PFSK-1 (cell line): Measurements from ENCODE around the gene COQ8A. TPM values are rescaled to one million over a fixed set of nuclear protein-coding genes. Genes with fewer than 3 reads are reported as not detected.

ENCODE experiments used
- FOXP2 ChIP-seq: optimal IDR thresholded peaks from 2 replicates; pipeline ENCODE3; 2011; ENCODE audit warnings: borderline replicate concordance, control low read depth, inconsistent platforms; ENCODE audit not compliant: insufficient read depth; ENCODE audit errors: extremely low read length, extremely low read depth
- POLR2AphosphoS5 ChIP-seq: IDR thresholded peaks from 2 replicates; pipeline ENCODE4 v1.6.1; 2012; ENCODE audit warnings: low read depth, mild to moderate bottlenecking, control low read depth, low read length, moderate library complexity
- REST ChIP-seq, 2 experiments: IDR thresholded peaks; 2 replicates each; pipeline versions ENCODE4 v1.6.1 to v1.8.0; 2011 to 2012; ENCODE audit warnings: low read depth in 2 of 2, low read length in 2 of 2, control low read depth in 1 of 2, inconsistent platforms in 1 of 2, mild to moderate bottlenecking in 1 of 2, moderate library complexity in 1 of 2; ENCODE audit not compliant: insufficient read depth in 1 of 2
- SIN3A ChIP-seq: IDR thresholded peaks from 2 replicates; pipeline ENCODE4 v1.6.1; 2012; ENCODE audit warnings: mild to moderate bottlenecking, low read length, moderate library complexity, borderline replicate concordance; ENCODE audit not compliant: insufficient read depth
- TAF1 ChIP-seq: IDR thresholded peaks from 2 replicates; pipeline ENCODE4 v1.6.1; 2012; ENCODE audit warnings: low read length, control low read depth, borderline replicate concordance; ENCODE audit not compliant: insufficient read depth
- polyA plus RNA-seq: library from polyadenylated mRNA; unstranded; fragments of >200 nt; gene quantifications from one replicate; pipeline ENCODE4 v1.2.1, GENCODE V29; 2012; ENCODE audit warnings: low read depth, missing spikeins; ENCODE audit not compliant: insufficient read length

COQ8A gene
- 10.2 TPM for polyA plus RNA-seq

GRCh38 chr1:226940029-226940805 lies at the start of gene COQ8A:
Gene COQ8A, plus strand, starts transcription at chr1:226940294. Its CDS starts 21,092 bp downstream, at chr1:226961386.
- peak; percentile 88; the same call in 1 of the 2 replicates for TF ChIP-seq SIN3A
- TF ChIP-seq FOXP2: peak; percentile 94
- TF ChIP-seq POLR2AphosphoS5: no peak

GRCh38 chr1:226890331-226891108 lies 49.6 kb upstream of the COQ8A start:
- TF ChIP-seq TAF1: no peak
- no peak for TF ChIP-seq POLR2AphosphoS5
- TF ChIP-seq FOXP2: no peak
- TF ChIP-seq REST (IDR thresholded peaks at IDR 0.05; ENCODE audit: insufficient read depth in 1 of 2, low read depth in 2 of 2, low read length in 2 of 2): no peak
- TF ChIP-seq SIN3A: no peak

GRCh38 chr1:226891346-226891745 lies 48.7 kb upstream of the COQ8A start:
- TF ChIP-seq POLR2AphosphoS5 (no peak), SIN3A (no peak), TAF1 (no peak)

- TF ChIP-seq SIN3A (no peak), REST (IDR thresholded peaks at IDR 0.05; ENCODE audit: insufficient read depth in 1 of 2, low read depth in 2 of 2, low read length in 2 of 2) (no peak), FOXP2 (no peak), TAF1 (no peak), POLR2AphosphoS5 (no peak)
Observed at GRCh38 chr1:226891846-226892523, 48.1 kb upstream of the COQ8A start.

- TF ChIP-seq POLR2AphosphoS5 (no peak), FOXP2 (no peak), TAF1 (no peak), SIN3A (no peak), REST (IDR thresholded peaks at IDR 0.05; ENCODE audit: insufficient read depth in 1 of 2, low read depth in 2 of 2, low read length in 2 of 2) (no peak)
Observed at GRCh38 chr1:226892524-226892875, 47.6 kb upstream of the COQ8A start.
